Endothelial cell of umbilical vein (primary cell): ENCODE data around the gene CEP85L. TPM values are rescaled to one million over a fixed set of nuclear protein-coding genes. Genes with fewer than 3 reads are reported as not detected.

Source experiments
- BruUV-seq: library from RNA; stranded (reverse); fragments of 400-500 nt; replicated peaks from 2 replicates; lab custom pipeline; 2021; lab: Mats Ljungman, UMichigan
- CTCF ChIA-PET: fragments of 300-600, 350-600 bp; sonication (Branson Sonifier 250); formaldehyde crosslinking; loops from one replicate; lab custom pipeline; 2021; ENCODE audit warnings: antibody characterized with exemption, inconsistent platforms; lab: Charles Lee
- POLR2A ChIA-PET: fragments of 300-600, 350-600 bp; sonication (Branson Sonifier 250); formaldehyde crosslinking; loops from one replicate; lab custom pipeline; 2021; ENCODE audit warnings: antibody characterized with exemption, inconsistent platforms; lab: Charles Lee
- DNase-seq: peaks from one replicate; pipeline ENCODE4 v3.0.0-alpha.2; 2011; ENCODE audit warnings: low read depth, low spot score
- FAIRE-seq: peaks from 2 replicates; lab custom pipeline; 2011; peaks lifted over from hg19 to GRCh38; lab: Jason Lieb, UNC
- H2AFZ ChIP-seq: 2 replicates; pipeline ENCODE4 v1.6.0; 2012; ENCODE audit warnings: low read depth, low read length, control low read depth, inconsistent platforms
- H3K27ac ChIP-seq: 2 replicates; pipeline ENCODE4 v1.5.1; 2011; ENCODE audit warnings: low read depth, mild to moderate bottlenecking, control low read depth, low read length, moderate library complexity; ENCODE audit not compliant: insufficient read depth
- H3K27me3 ChIP-seq, 2 experiments: 2 replicates each; pipeline versions ENCODE4 v1.6.0 to v1.6.1; 2011; ENCODE audit warnings: low read length in 2 of 2, mixed read lengths in 1 of 2; ENCODE audit not compliant: control insufficient read depth in 2 of 2, insufficient read depth in 2 of 2
- H3K36me3 ChIP-seq, 2 experiments: 2 replicates in 1 of 2; 3 replicates in 1 of 2; pipeline ENCODE4 v1.5.1; 2011; ENCODE audit warnings: low read length in 2 of 2, mild to moderate bottlenecking in 1 of 2, moderate library complexity in 1 of 2; ENCODE audit not compliant: control insufficient read depth in 2 of 2, insufficient read depth in 2 of 2; ENCODE audit errors: extremely low read depth in 1 of 2
- H3K4me1 ChIP-seq: 3 replicates; pipeline ENCODE4 v1.5.1; 2011; ENCODE audit warnings: mild to moderate bottlenecking, low read length; ENCODE audit not compliant: control insufficient read depth, insufficient read depth; ENCODE audit errors: extremely low read depth
- H3K4me2 ChIP-seq: 2 replicates; pipeline ENCODE4 v1.6.1; 2011; ENCODE audit warnings: low read length, control low read depth, mixed read lengths; ENCODE audit not compliant: insufficient read depth
- H3K4me3 ChIP-seq, 3 experiments: fragments of 200-600 bp in 1 of 3; sonication (generic), shearing (Covaris generic) in 1 of 3; replicated peaks in 1 of 3; 2 replicates each; pipeline ENCODE4 v1.5.1; 2011 to 2016; ENCODE audit warnings: control low read depth in 3 of 3, low read length in 3 of 3, mild to moderate bottlenecking in 2 of 3, inconsistent platforms in 1 of 3, low read depth in 1 of 3, moderate library complexity in 1 of 3; ENCODE audit not compliant: insufficient read depth in 1 of 3
- H3K79me2 ChIP-seq: 2 replicates; pipeline ENCODE4 v1.6.0; 2012; ENCODE audit warnings: low read length, inconsistent platforms; ENCODE audit not compliant: control insufficient read depth, insufficient read depth
- H3K9ac ChIP-seq: replicated peaks from 2 replicates; pipeline ENCODE3; 2011; ENCODE audit warnings: low read length, control low read depth; ENCODE audit not compliant: insufficient read depth; ENCODE audit errors: extremely low read depth
- H3K9me1 ChIP-seq: replicated peaks from 3 replicates; pipeline ENCODE4 v1.6.0; 2011; ENCODE audit warnings: mild to moderate bottlenecking, low read length; ENCODE audit not compliant: control insufficient read depth, insufficient read depth; ENCODE audit errors: extremely low read depth
- H3K9me3 ChIP-seq: replicated peaks from 2 replicates; pipeline ENCODE4 v1.5.1; 2012; ENCODE audit warnings: low read length, inconsistent platforms; ENCODE audit not compliant: control insufficient read depth, insufficient read depth
- H4K20me1 ChIP-seq: replicated peaks from 2 replicates; pipeline ENCODE3; 2011; ENCODE audit warnings: mild to moderate bottlenecking, low read length; ENCODE audit not compliant: control insufficient read depth, insufficient read depth; ENCODE audit errors: extremely low read depth
- CTCF ChIP-seq, 2 donors: IDR thresholded peaks; 1 replicate in 1 of 2; 2 replicates in 1 of 2; pipeline ENCODE4 v1.5.1; 2011; ENCODE audit warnings: low read length in 2 of 2, mild to moderate bottlenecking in 2 of 2, moderate library complexity in 2 of 2, control low read depth in 1 of 2, inconsistent platforms in 1 of 2, low read depth in 1 of 2; ENCODE audit not compliant: insufficient read depth in 1 of 2; ENCODE audit errors: extremely low read depth in 1 of 2
- GATA2 ChIP-seq: IDR thresholded peaks from 2 replicates; pipeline ENCODE4 v1.7.0; 2011; ENCODE audit warnings: low read depth, mild to moderate bottlenecking, moderate library complexity, mixed read lengths, low read length; ENCODE audit not compliant: insufficient read length, insufficient read depth
- JUN ChIP-seq: IDR thresholded peaks from 2 replicates; pipeline ENCODE4 v1.6.1; 2011; ENCODE audit warnings: borderline replicate concordance, low read depth; ENCODE audit not compliant: insufficient read length, insufficient read depth
- MAX ChIP-seq: IDR thresholded peaks from 2 replicates; pipeline ENCODE4 v1.6.1; 2011; ENCODE audit not compliant: insufficient read depth, insufficient read length
- dilution Hi-C: fragments of 300-500 bp; cut with MboI; formaldehyde crosslinking; loops from one replicate; pipeline ENCODE4 v1.15.0; 2019; ENCODE audit warnings: low sequenced_read_pairs; ENCODE audit not compliant: extremely low pct_ligation_motif_present
- intact Hi-C: fragments of 100-400 bp; cut with micrococcal nuclease; formaldehyde crosslinking; loops from one replicate; pipeline ENCODE4 v1.10.0; 2022
- polyA plus RNA-seq, 4 experiments: library from polyadenylated mRNA; depleted of rRNA in 3 of 4; stranded (reverse) in 3 of 4; unstranded in 1 of 4; fragments of >200 nt; gene quantifications; 2 replicates each; pipeline versions ENCODE4 v1.2.1 to v1.2.3, GENCODE V29; 2011 to 2012; ENCODE audit warnings: missing spikeins in 1 of 4
- total RNA-seq: library from RNA; stranded (reverse); gene quantifications from 2 replicates; pipeline ENCODE4 v1.2.3, GENCODE V29; 2021

CEP85L gene
- total and polyA plus RNA-seq, 2 donors (not counting 3 experiments of a cell fraction or from before 2014, with no cell fraction given), result 1.8 to 9.2 TPM

- Histone ChIP-seq H3K9ac (no peak overlapping the region), H3K4me3 (no peak overlapping the region), H4K20me1 (no peaks in the 10 kb centered on the region), H3K27ac (no peak overlapping the region), H3K9me3 (no peaks in the 10 kb centered on the region), H3K79me2 (no peaks in the 10 kb centered on the region), H3K9me1 (no peaks in the 10 kb centered on the region), H3K36me3 (no peaks in the 10 kb centered on the region), H3K27me3 (no peaks in the 10 kb centered on the region), H2AFZ (no peak overlapping the region), H3K4me1 (peaks cover 2% of the 10 kb centered on the region), H3K4me2 (no peak overlapping the region)
- POLR2A ChIA-PET, result no interaction called here
- no peak for DNase-seq
- CTCF ChIA-PET, result interaction anchor here (1.2 to 1.5 kb wide), 2 partner anchors 9 to 28 kb away, joined by 3 read pairs; no protein-coding TSS in a partner anchor
- no peak for TF ChIP-seq JUN
- dilution Hi-C loops, result no loop called here
- FAIRE-seq, result no peak
- intact Hi-C loops, result no loop called here
- no TSS peak for BruUV-seq
These were observed 12.9 kb upstream of the CEP85L start for GRCh38 chr6:118663993-118664985.

GRCh38 chr6:118661831-118662230, 10.4 kb upstream of the CEP85L start:
- Histone ChIP-seq H3K9me3 (no peaks in the 10 kb centered on the region), H3K4me2 (no peak overlapping the region), H3K9me1 (no peaks in the 10 kb centered on the region), H3K4me1 (no peaks in the 10 kb centered on the region), H4K20me1 (no peaks in the 10 kb centered on the region), H3K36me3 (no peaks in the 10 kb centered on the region), H2AFZ (no peak overlapping the region), H3K9ac (no peak overlapping the region), H3K27me3 (no peaks in the 10 kb centered on the region), H3K4me3 (no peak overlapping the region), H3K27ac (no peak overlapping the region), H3K79me2 (no peaks in the 10 kb centered on the region)
- TF ChIP-seq CTCF (IDR thresholded peaks at IDR 0.05; ENCODE audit: extremely low read depth in 1 of 2, insufficient read depth in 1 of 2, low read depth in 1 of 2, low read length in 2 of 2) (no peak), MAX (no peak), GATA2 (no peak)
- no TSS peak for BruUV-seq
- intact Hi-C loops, result no loop called here
- FAIRE-seq, result no peak
- dilution Hi-C loops, result no loop called here
- ChIA-PET CTCF (no interaction called here), POLR2A (no interaction called here)
- no peak for DNase-seq
